Heart left ventricle (tissue), 16 donors: ENCODE data around the gene CYB561. TPM values are rescaled to one million over a fixed set of nuclear protein-coding genes. Genes with fewer than 3 reads are reported as not detected.

Experiments
- ATAC-seq, 4 donors: fragments of 200-7000 bp; cut with Tn5 transposase; one replicate each; pipeline ENCODE4 v1.9.1; 2020 to 2022; ENCODE audit warnings: moderate library complexity in 4 of 4, mild to moderate bottlenecking in 3 of 4, moderate number of reproducible peaks in 1 of 4
- DNase-seq, 5 donors: peaks; one replicate each; pipeline ENCODE4 v3.0.0-alpha.2; 2020
- H3K27ac ChIP-seq, 12 donors: fragments of 200-600 bp; sonication (generic) in 4 of 12; one replicate each; pipeline versions ENCODE4 v1.5.0 to v1.8.0; 2016 to 2022; ENCODE audit warnings: mild to moderate bottlenecking in 2 of 12
- H3K27me3 ChIP-seq, 9 donors: fragments of 200-600 bp; sonication (generic) in 2 of 9; one replicate each; pipeline versions ENCODE4 v1.5.1 to v1.8.0; 2016 to 2022; ENCODE audit warnings: mild to moderate bottlenecking in 3 of 9
- H3K36me3 ChIP-seq, 9 donors: fragments of 200-600 bp; sonication (generic) in 2 of 9; one replicate each; pipeline versions ENCODE4 v1.5.0 to v1.8.0; 2018 to 2022; ENCODE audit warnings: mild to moderate bottlenecking in 2 of 9
- H3K4me1 ChIP-seq, 12 donors: fragments of 200-600 bp; sonication (generic) in 4 of 12; one replicate each; pipeline versions ENCODE4 v1.5.0 to v1.8.0; 2016 to 2022; ENCODE audit warnings: mild to moderate bottlenecking in 3 of 12
- H3K4me3 ChIP-seq, 12 donors: fragments of 200-600 bp; sonication (generic) in 4 of 12; one replicate each; pipeline versions ENCODE4 v1.5.0 to v1.8.0; 2017 to 2022; ENCODE audit warnings: mild to moderate bottlenecking in 9 of 12, moderate library complexity in 4 of 12
- H3K9me3 ChIP-seq, 12 donors: fragments of 200-600 bp; sonication (generic) in 4 of 12; one replicate each; pipeline versions ENCODE4 v1.5.0 to v1.8.0; 2016 to 2022; ENCODE audit warnings: mild to moderate bottlenecking in 1 of 12
- CTCF ChIP-seq, 12 donors: fragments of 200-600 bp; sonication (generic) in 4 of 12; IDR thresholded peaks; one replicate each; pipeline versions ENCODE4 v1.5.0 to v1.8.0; 2018 to 2022; ENCODE audit warnings: antibody characterized with exemption in 12 of 12, mild to moderate bottlenecking in 5 of 12
- POLR2A ChIP-seq, 2 donors: fragments of 450-650 bp; IDR thresholded peaks; one replicate each; pipeline ENCODE4 v1.6.1; 2017; ENCODE audit warnings: antibody characterized with exemption in 2 of 2, mild to moderate bottlenecking in 2 of 2, moderate library complexity in 2 of 2
- WGBS, 4 donors: extraction: QIAGEN DNeasy Blood & Tissue Kit in 2 of 4; methylation state at CpG; one replicate each; pipeline versions ENCODE4 v1.1.5 to v1.1.7; 2013 to 2018; 5-methylcytosine and 5-hydroxymethylcytosine counted together
- intact Hi-C, 10 donors: fragments of 100-400 bp; cut with DNase I; formaldehyde crosslinking; loops; one replicate each; pipeline versions ENCODE4 v1.11.1 to v1.14.2; 2022
- polyA plus RNA-seq, 2 donors: library from polyadenylated mRNA; stranded (reverse); fragments of 200-250 nt; gene quantifications; one replicate each; pipeline ENCODE4 v1.2.3, GENCODE V29; 2013
- total RNA-seq, 9 donors: library from RNA; depleted of rRNA in 2 of 9; stranded (reverse); fragments of >200 nt in 2 of 9; fragmentation: NEBNext Ultra II Directional in 3 of 9; extraction: Animal tissue kit (Norgen Biotek cat#: 25700) in 3 of 9; gene quantifications; one replicate each; pipeline versions ENCODE4 v1.1.0 to v1.2.4, GENCODE V29; 2016 to 2023
- donor health status: ischemic (EF 13 %, LVEDD 7.1; RV severe dilation, severe dysfunction).
- donor health status: healthy with polysubstance abuse.
- donor health status: DM: no; HTN: yes; CAD: no.
- donor health status: DM: no; HTN: no; CAD: no.
- donor health status: ischemic (EF 25% LVEDD 6.9; RV normal size, moderate dysfunction).
- donor health status: ischemic (EF 25% LVEDD 5.7; RV mildly dilated, moderate dysfunction).
- donor health status: healthy.
- donor health status: DM: yes; HTN: yes; CAD: no.
- donor health status: ischemic (EF 35%, LVEDD 5.7; RV mildly dilated, moderate dysfunction).
- donor health status: nonischemic (EF 11% LVEDD 7.7; RV severe dilation, severe dysfunction).
- donor health status: DM: yes; HTN: yes; CAD: no.
- donor health status: PGD.
- donor health status: ischemic (EF 29% LVEDD 5.4; RV normal size, mild dysfunction).
- donor health status: nonischemic (EF 23%, LVEDD 6.1; RV moderate dilation, normal function).

Gene CYB561
- total and polyA plus RNA-seq, 11 donors: 4.8 to 19.2 (median 8.6) TPM

DNA sequence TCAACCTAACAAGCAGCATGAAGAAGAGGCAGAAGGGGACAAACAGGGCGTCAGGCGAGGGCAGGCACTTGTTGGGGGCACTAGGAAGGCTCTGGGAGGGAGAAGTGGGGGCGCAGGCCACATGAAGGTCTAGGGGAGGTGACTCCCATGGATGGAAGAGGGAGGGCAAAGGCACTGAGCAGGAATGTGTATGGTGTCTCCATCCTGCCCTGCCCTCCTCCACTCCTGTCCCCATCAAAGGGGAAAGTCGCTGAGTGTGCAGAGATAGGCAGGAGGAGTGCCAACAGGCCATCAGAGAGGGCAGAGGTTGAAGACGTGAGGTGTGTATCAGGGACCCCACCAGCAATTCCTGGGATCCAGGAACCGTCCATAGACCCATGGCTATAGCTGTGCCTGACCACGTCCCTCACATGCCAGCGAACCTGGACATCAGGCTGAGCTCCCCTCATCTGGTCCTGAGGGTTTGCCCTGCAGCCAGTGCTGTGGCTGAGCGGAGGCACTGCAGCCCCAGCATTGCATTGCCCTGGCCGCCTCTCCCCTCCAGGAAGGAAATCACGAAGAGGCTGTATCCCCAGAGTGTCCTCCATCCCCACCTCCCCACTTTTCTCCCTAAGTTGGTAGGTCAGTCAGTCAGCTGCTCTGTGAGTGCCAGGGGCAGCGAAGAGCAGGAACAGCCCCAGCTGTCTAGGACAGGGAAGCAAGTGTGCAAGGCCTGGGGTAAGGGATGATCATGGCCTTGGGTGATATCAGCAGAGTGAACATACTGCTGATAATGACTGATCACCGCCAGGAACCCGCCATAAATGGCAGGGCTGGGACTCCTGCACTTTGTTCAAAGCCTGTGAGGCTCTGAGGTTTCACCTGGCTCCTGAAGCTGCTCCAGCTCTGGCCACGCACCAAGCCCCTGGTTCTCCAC, 6.2 kb upstream of the CYB561 start:
- ATAC-seq: no peak
- no peak overlapping the region for H3K4me3 ChIP-seq
- no peaks in the 10 kb centered on the region for H3K9me3 ChIP-seq
- WGBS, 4 donors: 72 to 80% (median 80%) methylated on average over 13 to 15 of the region's 15 CpGs
- peaks cover 0 to 54% (median 26%) of the 10 kb centered on the region in 12 donors for H3K4me1 ChIP-seq
- H3K27ac ChIP-seq: no peak overlapping the region
- intact Hi-C loops: no loop called here
- H3K27me3 ChIP-seq: no peaks in the 10 kb centered on the region
- no peaks in the 10 kb centered on the region for H3K36me3 ChIP-seq
- no peak for DNase-seq
- TF ChIP-seq CTCF (IDR thresholded peaks at IDR 0.05) (no peak), POLR2A (IDR thresholded peaks at IDR 0.05) (no peak)

DNA sequence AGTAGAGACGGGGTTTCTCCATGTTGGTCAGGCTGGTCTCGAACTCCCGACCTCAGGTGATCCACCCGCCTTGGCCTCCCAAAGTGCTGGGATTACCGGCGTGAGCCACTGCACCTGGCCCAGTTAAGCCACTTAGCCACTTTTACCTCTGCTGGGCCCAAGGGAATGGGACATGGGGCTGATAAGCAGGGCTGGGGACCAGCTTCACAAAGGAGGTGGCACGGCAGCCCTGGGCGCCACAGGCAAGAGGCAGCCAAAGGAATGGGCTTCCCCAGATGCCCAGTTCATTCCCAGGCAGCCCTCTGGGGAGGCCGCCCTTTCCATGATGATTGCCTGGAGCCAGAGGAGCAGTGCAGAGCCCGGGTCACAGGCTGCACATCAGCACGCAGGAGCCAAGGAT, 5.0 kb upstream of the CYB561 start:
- no peak for ATAC-seq
- Histone ChIP-seq H3K36me3 (no peaks in the 10 kb centered on the region), H3K4me1 (peaks cover 3 to 65% (median 35%) of the 10 kb centered on the region in 12 donors), H3K27ac (no peak overlapping the region), H3K27me3 (no peaks in the 10 kb centered on the region), H3K9me3 (no peaks in the 10 kb centered on the region), H3K4me3 (no peak overlapping the region)
- intact Hi-C loops: no loop called here
- no peak for DNase-seq
- WGBS, 4 donors: 92 to 96% (median 94%) methylated on average over 11 of the region's 11 CpGs
- no peak for TF ChIP-seq POLR2A (IDR thresholded peaks at IDR 0.05)
- TF ChIP-seq CTCF (IDR thresholded peaks at IDR 0.05): no peak

- no peaks in the 10 kb centered on the region for H3K36me3 ChIP-seq
- no peak overlapping the region for H3K4me3 ChIP-seq
- H3K9me3 ChIP-seq: no peaks in the 10 kb centered on the region
- H3K27me3 ChIP-seq: no peaks in the 10 kb centered on the region
- 34 to 83% (median 44%) methylated on average over 7 to 11 of the region's 11 CpGs for WGBS, 4 donors
- peak overlapping the region in 1 of 12 donors; percentile 23 for H3K27ac ChIP-seq
- no peak for DNase-seq
- peaks cover 3 to 69% (median 36%) of the 10 kb centered on the region in 12 donors for H3K4me1 ChIP-seq
- ATAC-seq: peak in 1 of 4 donors; percentile 57
- no peak for TF ChIP-seq CTCF (IDR thresholded peaks at IDR 0.05)
- no peak for TF ChIP-seq POLR2A (IDR thresholded peaks at IDR 0.05)
- intact Hi-C loops: no loop called here
Observed at GRCh38 chr17:63450551-63450950, 4.4 kb upstream of the CYB561 start.

GRCh38 chr17:63448655-63449054, 2.5 kb upstream of the CYB561 start:
- peak overlapping the region in 3 of 12 donors; percentile 39 to 93 (median 92) for H3K27ac ChIP-seq

More at GRCh38 chr17:63448655-63449054, 2.5 kb upstream of the CYB561 start:
- H3K4me1 ChIP-seq: peaks cover 3 to 72% (median 38%) of the 10 kb centered on the region in 12 donors
- no peaks in the 10 kb centered on the region for H3K36me3 ChIP-seq
- intact Hi-C loops: loop anchor here in 2 of 10 donors (5.0 to 10.0 kb wide), 2 partner anchors 96 to 104 kb away; partner anchors contain the start of gene DCAF7 (in 1 of the 2)
- no peaks in the 10 kb centered on the region for H3K27me3 ChIP-seq
- TF ChIP-seq CTCF (IDR thresholded peaks at IDR 0.05) (no peak), POLR2A (IDR thresholded peaks at IDR 0.05) (no peak)
- DNase-seq (no peak), ATAC-seq (no peak)
- WGBS, 4 donors: 80 to 88% (median 85%) methylated on average over 3 of the region's 3 CpGs
- H3K4me3 ChIP-seq: no peak overlapping the region
- no peaks in the 10 kb centered on the region for H3K9me3 ChIP-seq
